Tibial nerve (tissue), 4 donors: ENCODE data around the gene PARD3B. TPM values are rescaled to one million over a fixed set of nuclear protein-coding genes. Genes with fewer than 3 reads are reported as not detected.

Source experiments
- DNase-seq, 2 donors: peaks; one replicate each; pipeline ENCODE4 v3.0.0-alpha.2; 2019; ENCODE audit warnings: low spot score in 2 of 2
- H3K27ac ChIP-seq, 4 donors: fragments of 200-600 bp; sonication (generic) in 3 of 4; one replicate each; pipeline ENCODE4 v1.5.1; 2017 to 2019; ENCODE audit warnings: mild to moderate bottlenecking in 1 of 4
- H3K27me3 ChIP-seq, 2 donors: fragments of 200-600 bp; sonication (generic) in 1 of 2; one replicate each; pipeline versions ENCODE4 v1.5.1 to v1.6.0; 2017 to 2019
- H3K36me3 ChIP-seq, 3 donors: fragments of 200-600 bp; sonication (generic); one replicate each; pipeline ENCODE4 v1.5.1; 2018 to 2019
- H3K4me1 ChIP-seq, 4 donors: fragments of 200-600 bp; sonication (generic) in 3 of 4; one replicate each; pipeline ENCODE4 v1.5.1; 2017 to 2019
- H3K4me3 ChIP-seq, 4 donors: fragments of 200-600 bp; sonication (generic) in 3 of 4; one replicate each; pipeline ENCODE4 v1.5.1; 2017 to 2019; ENCODE audit warnings: mild to moderate bottlenecking in 1 of 4, moderate library complexity in 1 of 4
- H3K9me3 ChIP-seq, 4 donors: fragments of 200-600 bp; sonication (generic) in 3 of 4; one replicate each; pipeline ENCODE4 v1.5.1; 2017 to 2019
- EP300 ChIP-seq, 2 donors: sonication (generic); formaldehyde crosslinking; IDR thresholded peaks; one replicate each; pipeline ENCODE4 v1.6.1; 2017; ENCODE audit warnings: antibody characterized with exemption in 2 of 2, mild to moderate bottlenecking in 1 of 2
- POLR2A ChIP-seq, 2 donors: fragments of 450-650 bp; IDR thresholded peaks; one replicate each; pipeline ENCODE4 v1.6.1; 2017; ENCODE audit warnings: antibody characterized with exemption in 2 of 2, mild to moderate bottlenecking in 2 of 2, moderate library complexity in 2 of 2
- WGBS, 2 donors: methylation state at CpG; one replicate each; pipeline ENCODE4 v1.1.5; 2018; 5-methylcytosine and 5-hydroxymethylcytosine counted together
- total RNA-seq, 4 donors: library from RNA; depleted of rRNA; stranded (reverse); fragments of >200 nt; gene quantifications; one replicate each; pipeline ENCODE4 v1.1.0, GENCODE V29; 2016
- TF ChIP-seq, protein P1 (sequence below), 5 experiments: fragments of 200-600 bp in 3 of 5; fragments of 450-650 bp in 2 of 5; sonication (generic) in 3 of 5; IDR thresholded peaks; one replicate each; pipeline ENCODE4 v1.5.1; 2016 to 2019; ENCODE audit warnings: antibody characterized with exemption in 5 of 5, mild to moderate bottlenecking in 3 of 5, moderate library complexity in 2 of 5

PARD3B gene
- total RNA-seq, 4 donors from 2014 or later: 47.4 to 101 (median 64.8) TPM

DNA sequence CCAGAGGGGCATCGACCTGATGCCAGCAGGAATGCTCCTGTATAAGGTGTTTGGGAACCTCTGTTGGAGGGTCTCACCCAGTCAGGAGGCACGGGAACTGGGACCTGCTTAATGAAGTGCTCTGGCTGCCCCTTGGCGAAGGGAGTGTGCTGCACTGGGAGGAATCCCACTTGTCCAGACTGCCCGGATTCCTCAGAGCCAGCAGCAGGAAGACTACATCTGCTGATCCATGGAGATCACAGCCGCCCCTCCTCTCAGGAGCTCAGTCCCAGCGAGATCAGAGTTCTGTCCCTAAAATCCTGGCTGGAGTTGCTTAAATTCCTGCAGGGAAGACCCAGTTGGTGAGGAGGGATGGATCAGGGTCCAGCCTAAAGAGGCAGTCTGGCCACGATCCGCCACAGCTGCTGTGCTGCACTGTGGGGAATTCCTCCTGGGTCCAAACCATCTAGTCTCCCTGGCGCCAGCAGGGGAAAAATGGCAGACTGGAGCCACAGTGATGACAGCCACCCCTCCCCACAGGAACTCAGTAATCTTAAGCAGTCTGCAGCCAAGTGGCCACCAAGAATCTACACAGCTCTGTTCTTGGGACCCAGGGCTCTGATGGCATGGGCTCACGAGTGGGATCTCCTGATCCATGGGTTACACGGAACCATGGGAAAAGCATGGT is 1060.5 kb downstream of the PARD3B start:
- no peak for DNase-seq
- Histone ChIP-seq H3K9me3 (peaks cover 0 to 34% (median 8%) of the 10 kb centered on the region in 4 donors), H3K27me3 (no peaks in the 10 kb centered on the region), H3K4me1 (peaks cover 0 to 8% (median 0%) of the 10 kb centered on the region in 4 donors), H3K4me3 (no peak overlapping the region), H3K27ac (no peak overlapping the region), H3K36me3 (peaks cover 0 to 5% (median 0%) of the 10 kb centered on the region in 3 donors)
- TF ChIP-seq EP300 (IDR thresholded peaks at IDR 0.05): no peak
- TF ChIP-seq, protein P1, sequence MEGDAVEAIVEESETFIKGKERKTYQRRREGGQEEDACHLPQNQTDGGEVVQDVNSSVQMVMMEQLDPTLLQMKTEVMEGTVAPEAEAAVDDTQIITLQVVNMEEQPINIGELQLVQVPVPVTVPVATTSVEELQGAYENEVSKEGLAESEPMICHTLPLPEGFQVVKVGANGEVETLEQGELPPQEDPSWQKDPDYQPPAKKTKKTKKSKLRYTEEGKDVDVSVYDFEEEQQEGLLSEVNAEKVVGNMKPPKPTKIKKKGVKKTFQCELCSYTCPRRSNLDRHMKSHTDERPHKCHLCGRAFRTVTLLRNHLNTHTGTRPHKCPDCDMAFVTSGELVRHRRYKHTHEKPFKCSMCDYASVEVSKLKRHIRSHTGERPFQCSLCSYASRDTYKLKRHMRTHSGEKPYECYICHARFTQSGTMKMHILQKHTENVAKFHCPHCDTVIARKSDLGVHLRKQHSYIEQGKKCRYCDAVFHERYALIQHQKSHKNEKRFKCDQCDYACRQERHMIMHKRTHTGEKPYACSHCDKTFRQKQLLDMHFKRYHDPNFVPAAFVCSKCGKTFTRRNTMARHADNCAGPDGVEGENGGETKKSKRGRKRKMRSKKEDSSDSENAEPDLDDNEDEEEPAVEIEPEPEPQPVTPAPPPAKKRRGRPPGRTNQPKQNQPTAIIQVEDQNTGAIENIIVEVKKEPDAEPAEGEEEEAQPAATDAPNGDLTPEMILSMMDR (IDR thresholded peaks at IDR 0.05): no peak
- TF ChIP-seq POLR2A (IDR thresholded peaks at IDR 0.05): no peak
- 94 to 98% methylated on average over 9 to 11 of the region's 11 CpGs for WGBS, 2 donors

- no peaks in the 10 kb centered on the region for H3K27me3 ChIP-seq
- H3K36me3 ChIP-seq: peaks cover 0 to 5% (median 0%) of the 10 kb centered on the region in 3 donors
- peaks cover 0 to 24% (median 6%) of the 10 kb centered on the region in 4 donors for H3K9me3 ChIP-seq
- H3K4me1 ChIP-seq: peaks cover 0 to 8% (median 0%) of the 10 kb centered on the region in 4 donors
- no peak overlapping the region for H3K27ac ChIP-seq
- H3K4me3 ChIP-seq: no peak overlapping the region
- DNase-seq: no peak
- TF ChIP-seq POLR2A (IDR thresholded peaks at IDR 0.05) (no peak), EP300 (IDR thresholded peaks at IDR 0.05) (no peak)
- TF ChIP-seq, protein P1 (IDR thresholded peaks at IDR 0.05): no peak
- WGBS, 2 donors: 72 to 80% methylated on average over 3 of the region's 3 CpGs
Measured at GRCh38 chr2:205607146-205607545, 1061.9 kb downstream of the PARD3B start.

DNA sequence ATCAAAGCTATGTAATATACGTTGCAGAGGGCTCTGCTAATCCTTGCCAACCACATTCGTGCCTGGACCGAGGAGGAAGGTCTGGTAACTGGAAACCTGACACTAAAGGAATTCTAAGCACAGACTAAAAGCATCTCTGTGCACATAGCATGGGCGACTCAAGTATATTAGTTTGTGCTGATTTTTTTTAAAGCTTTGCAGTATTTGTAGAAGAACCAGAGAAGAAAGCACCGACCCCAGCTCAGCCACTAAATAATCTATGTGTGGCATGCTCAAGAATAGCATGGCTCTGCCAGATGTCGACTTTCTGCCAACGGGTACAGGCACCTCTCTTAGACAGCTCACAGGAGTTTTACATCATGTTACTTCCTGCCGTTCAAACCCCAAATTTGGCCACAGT is 1063.8 kb downstream of the PARD3B start:
- no peak for DNase-seq
- Histone ChIP-seq H3K27me3 (no peaks in the 10 kb centered on the region), H3K27ac (no peak overlapping the region), H3K9me3 (peaks cover 0 to 4% (median 0%) of the 10 kb centered on the region in 4 donors), H3K36me3 (peaks cover 0 to 5% (median 0%) of the 10 kb centered on the region in 3 donors), H3K4me1 (peaks cover 0 to 11% (median 0%) of the 10 kb centered on the region in 4 donors), H3K4me3 (no peak overlapping the region)
- WGBS, 2 donors: 61 to 66% methylated on average over 8 of the region's 8 CpGs
- TF ChIP-seq POLR2A (IDR thresholded peaks at IDR 0.05) (no peak), EP300 (IDR thresholded peaks at IDR 0.05) (no peak)
- TF ChIP-seq, protein P1 (IDR thresholded peaks at IDR 0.05): no peak

DNA sequence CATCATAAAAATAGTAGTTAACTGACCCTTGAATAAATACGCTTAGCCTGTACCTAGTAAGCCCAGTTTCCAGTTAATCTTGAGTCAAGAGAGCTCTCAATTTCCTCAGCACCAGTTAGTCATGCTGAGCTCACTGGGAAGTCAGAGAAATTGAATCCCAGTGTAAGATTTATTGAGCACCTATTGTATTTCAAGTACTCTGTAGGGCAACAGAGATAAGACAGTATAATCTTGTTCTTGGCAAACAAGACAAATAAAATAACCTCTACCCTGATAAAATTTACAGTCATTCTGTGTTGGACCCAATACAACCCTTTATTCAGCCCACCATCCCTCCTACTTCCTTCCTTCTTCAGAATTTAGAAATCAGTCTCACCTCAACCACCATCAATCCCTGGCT is 1065.2 kb downstream of the PARD3B start:
- H3K36me3 ChIP-seq: peaks cover 0 to 16% (median 0%) of the 10 kb centered on the region in 3 donors
- H3K27ac ChIP-seq: no peak overlapping the region
- H3K4me3 ChIP-seq: no peak overlapping the region
- peaks cover 0 to 5% (median 0%) of the 10 kb centered on the region in 4 donors for H3K9me3 ChIP-seq
- 92 to 97% methylated on average over 1 of the region's 1 CpG for WGBS, 2 donors
- H3K4me1 ChIP-seq: peaks cover 0 to 11% (median 0%) of the 10 kb centered on the region in 4 donors
- no peaks in the 10 kb centered on the region for H3K27me3 ChIP-seq
- DNase-seq: no peak
- TF ChIP-seq POLR2A (IDR thresholded peaks at IDR 0.05) (no peak), EP300 (IDR thresholded peaks at IDR 0.05) (no peak)
- TF ChIP-seq, protein P1 (IDR thresholded peaks at IDR 0.05): no peak

GRCh38 chr2:205612636-205613035 is 1067.4 kb downstream of the PARD3B start:
- H3K4me3 ChIP-seq: no peak overlapping the region
- no peak overlapping the region for H3K27ac ChIP-seq
- 52 to 60% methylated on average over 4 of the region's 4 CpGs for whole genome bisulfite sequencing, 2 donors
- peaks cover 0 to 6% (median 0%) of the 10 kb centered on the region in 4 donors for H3K4me1 ChIP-seq
- no peaks in the 10 kb centered on the region for H3K27me3 ChIP-seq
- TF ChIP-seq POLR2A (IDR thresholded peaks at IDR 0.05) (no peak), EP300 (IDR thresholded peaks at IDR 0.05) (no peak)
- TF ChIP-seq, protein P1 (IDR thresholded peaks at IDR 0.05): no peak
- H3K36me3 ChIP-seq: peaks cover 0 to 18% (median 0%) of the 10 kb centered on the region in 3 donors
- peaks cover 0 to 5% (median 0%) of the 10 kb centered on the region in 4 donors for H3K9me3 ChIP-seq
- DNase-seq: no peak
